Measurements from ENCODE around the gene DNAH7. TPM values are rescaled to one million over a fixed set of nuclear protein-coding genes. Genes with fewer than 3 reads are reported as not detected.

DNAH7 gene
- total and polyA plus RNA-seq, 2 donors from 2014 or later: 3.8 to 15.7 TPM

DNA sequence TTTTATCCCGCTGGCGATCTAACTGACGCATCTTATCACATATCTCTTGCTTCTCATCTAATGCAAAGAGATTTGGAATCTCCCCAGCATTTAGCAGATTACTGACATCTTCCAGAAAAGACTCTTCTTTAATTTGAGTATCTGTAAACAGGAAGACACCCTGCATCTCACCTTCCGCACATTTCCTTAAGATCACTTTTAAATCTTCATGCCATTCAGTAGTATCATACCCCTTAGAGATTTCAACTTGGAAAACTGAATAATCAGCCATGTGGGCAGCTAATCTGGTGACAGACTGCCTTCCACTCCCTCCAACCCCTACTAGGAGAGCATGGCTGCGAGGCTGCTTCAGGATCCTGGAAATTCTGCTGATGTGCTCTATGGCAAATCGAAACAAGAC lies 204.3 kb downstream of the DNAH7 start:
- no peak for FAIRE-seq
- intact Hi-C loops (cut with DNase I): no loop called here

DNA sequence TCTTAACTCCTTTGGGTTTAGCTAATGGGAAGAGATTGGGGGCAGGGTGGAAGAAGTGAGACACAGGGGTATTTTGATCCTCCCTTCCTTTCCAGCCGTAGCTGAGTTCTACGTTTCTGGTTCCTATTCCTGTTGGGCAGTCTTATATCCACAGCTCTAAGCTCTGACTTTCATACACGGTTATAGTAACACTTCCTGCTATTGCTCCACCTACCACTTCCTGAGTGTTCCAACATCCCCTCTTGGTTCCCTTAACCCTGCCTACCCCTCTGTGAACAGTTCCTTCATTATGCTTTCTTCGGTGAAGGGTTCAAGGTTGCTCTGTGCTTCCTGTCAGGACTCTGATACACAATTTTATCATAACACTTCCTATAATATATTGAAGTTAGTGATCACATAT lies 205.1 kb downstream of the DNAH7 start:
- intact Hi-C loops (cut with DNase I): no loop called here
- Histone ChIP-seq H3K4me1 (ENCODE audit: control insufficient read depth in 2 of 3, insufficient read depth in 2 of 3, low read depth in 1 of 3, low read length in 3 of 3) (no peaks in the 10 kb centered on the region), H3K9me3 (ENCODE audit: control insufficient read depth in 2 of 3, insufficient read depth in 1 of 3, low read length in 3 of 3) (no peaks in the 10 kb centered on the region), H3K27ac (ENCODE audit: low read depth in 2 of 2, low read length in 2 of 2) (no peak overlapping the region), H3K36me3 (ENCODE audit: control insufficient read depth in 2 of 3, insufficient read depth in 3 of 3, low read length in 3 of 3) (no peaks in the 10 kb centered on the region), H3K4me3 (ENCODE audit: low read length in 3 of 3) (no peak overlapping the region), H3K27me3 (ENCODE audit: control insufficient read depth, insufficient read depth, low read length) (no peaks in the 10 kb centered on the region), H3K9ac (ENCODE audit: low read length in 3 of 3) (no peak overlapping the region)
- TF ChIP-seq, protein P1, sequence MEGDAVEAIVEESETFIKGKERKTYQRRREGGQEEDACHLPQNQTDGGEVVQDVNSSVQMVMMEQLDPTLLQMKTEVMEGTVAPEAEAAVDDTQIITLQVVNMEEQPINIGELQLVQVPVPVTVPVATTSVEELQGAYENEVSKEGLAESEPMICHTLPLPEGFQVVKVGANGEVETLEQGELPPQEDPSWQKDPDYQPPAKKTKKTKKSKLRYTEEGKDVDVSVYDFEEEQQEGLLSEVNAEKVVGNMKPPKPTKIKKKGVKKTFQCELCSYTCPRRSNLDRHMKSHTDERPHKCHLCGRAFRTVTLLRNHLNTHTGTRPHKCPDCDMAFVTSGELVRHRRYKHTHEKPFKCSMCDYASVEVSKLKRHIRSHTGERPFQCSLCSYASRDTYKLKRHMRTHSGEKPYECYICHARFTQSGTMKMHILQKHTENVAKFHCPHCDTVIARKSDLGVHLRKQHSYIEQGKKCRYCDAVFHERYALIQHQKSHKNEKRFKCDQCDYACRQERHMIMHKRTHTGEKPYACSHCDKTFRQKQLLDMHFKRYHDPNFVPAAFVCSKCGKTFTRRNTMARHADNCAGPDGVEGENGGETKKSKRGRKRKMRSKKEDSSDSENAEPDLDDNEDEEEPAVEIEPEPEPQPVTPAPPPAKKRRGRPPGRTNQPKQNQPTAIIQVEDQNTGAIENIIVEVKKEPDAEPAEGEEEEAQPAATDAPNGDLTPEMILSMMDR (IDR thresholded peaks at IDR 0.05; ENCODE audit: borderline replicate concordance, extremely low read depth, insufficient read depth): no peak
- DNase-seq (no peak), FAIRE-seq (no peak)

More for the DNA sequence above, 204.3 kb downstream of the DNAH7 start:
- TF ChIP-seq, protein P1 (IDR thresholded peaks at IDR 0.05; ENCODE audit: borderline replicate concordance, extremely low read depth, insufficient read depth): no peak
- Histone ChIP-seq H3K9ac (ENCODE audit: low read length in 3 of 3) (no peak overlapping the region), H3K27me3 (ENCODE audit: control insufficient read depth, insufficient read depth, low read length) (no peaks in the 10 kb centered on the region), H3K9me3 (ENCODE audit: control insufficient read depth in 2 of 3, insufficient read depth in 1 of 3, low read length in 3 of 3) (no peaks in the 10 kb centered on the region), H3K4me1 (ENCODE audit: control insufficient read depth in 2 of 3, insufficient read depth in 2 of 3, low read depth in 1 of 3, low read length in 3 of 3) (no peaks in the 10 kb centered on the region), H3K36me3 (ENCODE audit: control insufficient read depth in 2 of 3, insufficient read depth in 3 of 3, low read length in 3 of 3) (no peaks in the 10 kb centered on the region), H3K27ac (ENCODE audit: low read depth in 2 of 2, low read length in 2 of 2) (no peak overlapping the region), H3K4me3 (ENCODE audit: low read length in 3 of 3) (no peak overlapping the region)
- DNase-seq: no peak

DNA sequence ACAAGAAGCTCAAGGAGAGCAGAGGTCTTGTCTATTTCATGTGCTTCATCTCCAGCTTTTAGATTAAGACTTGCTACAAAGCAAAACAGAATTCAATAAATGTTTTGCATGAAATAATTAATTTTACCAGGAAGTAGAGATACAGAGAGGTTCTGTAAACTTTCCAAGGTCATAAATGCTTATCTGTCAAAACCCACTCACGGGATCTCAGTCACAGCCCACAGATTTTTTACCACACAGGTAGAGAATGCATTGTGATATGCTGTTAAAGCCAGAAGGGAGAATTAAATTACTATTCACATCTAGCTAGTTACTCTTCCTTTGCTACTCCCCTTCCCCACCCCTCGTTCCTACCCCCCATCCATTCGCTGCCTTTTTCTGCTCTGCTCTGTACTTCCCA lies 205.5 kb downstream of the DNAH7 start:
- no peaks in the 10 kb centered on the region for H3K27me3 ChIP-seq (ENCODE audit: control insufficient read depth, insufficient read depth, low read length)
- TF ChIP-seq, protein P1 (IDR thresholded peaks at IDR 0.05; ENCODE audit: borderline replicate concordance, extremely low read depth, insufficient read depth): no peak
- H3K9me3 ChIP-seq (ENCODE audit: control insufficient read depth in 2 of 3, insufficient read depth in 1 of 3, low read length in 3 of 3): no peaks in the 10 kb centered on the region
- H3K4me1 ChIP-seq (ENCODE audit: control insufficient read depth in 2 of 3, insufficient read depth in 2 of 3, low read depth in 1 of 3, low read length in 3 of 3): no peaks in the 10 kb centered on the region
- H3K36me3 ChIP-seq (ENCODE audit: control insufficient read depth in 2 of 3, insufficient read depth in 3 of 3, low read length in 3 of 3): no peaks in the 10 kb centered on the region
- no peak overlapping the region for H3K9ac ChIP-seq (ENCODE audit: low read length in 3 of 3)
- no peak for DNase-seq
- FAIRE-seq: no peak
- H3K4me3 ChIP-seq (ENCODE audit: low read length in 3 of 3): no peak overlapping the region
- H3K27ac ChIP-seq (ENCODE audit: low read depth in 2 of 2, low read length in 2 of 2): no peak overlapping the region
- intact Hi-C loops (cut with DNase I): no loop called here

DNA sequence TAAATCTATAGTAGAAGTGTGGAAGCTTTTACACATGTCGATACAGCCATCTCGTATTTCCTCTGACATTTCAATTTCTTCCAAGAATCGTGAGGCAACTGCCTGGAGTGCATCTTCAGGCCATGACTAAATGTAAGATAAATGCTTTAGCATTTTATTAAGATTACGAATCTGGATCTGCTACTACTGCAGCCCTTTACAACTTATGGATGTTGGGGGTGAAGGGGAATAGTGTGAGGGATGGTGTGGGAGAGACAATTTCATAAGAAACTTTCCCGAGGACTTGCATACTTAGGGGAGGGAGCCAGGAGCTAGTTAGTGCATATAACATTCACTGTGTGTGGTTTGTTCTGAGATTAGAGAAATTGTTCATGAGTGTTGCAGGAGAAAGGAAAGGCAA lies 206.8 kb downstream of the DNAH7 start:
- no peaks in the 10 kb centered on the region for H3K4me1 ChIP-seq (ENCODE audit: control insufficient read depth in 2 of 3, insufficient read depth in 2 of 3, low read depth in 1 of 3, low read length in 3 of 3)
- no peak overlapping the region for H3K9ac ChIP-seq (ENCODE audit: low read length in 3 of 3)
- intact Hi-C loops (cut with DNase I): no loop called here
- H3K4me3 ChIP-seq (ENCODE audit: low read length in 3 of 3): no peak overlapping the region
- TF ChIP-seq, protein P1 (IDR thresholded peaks at IDR 0.05; ENCODE audit: borderline replicate concordance, extremely low read depth, insufficient read depth): no peak
- H3K36me3 ChIP-seq (ENCODE audit: control insufficient read depth in 2 of 3, insufficient read depth in 3 of 3, low read length in 3 of 3): no peaks in the 10 kb centered on the region
- no peaks in the 10 kb centered on the region for H3K27me3 ChIP-seq (ENCODE audit: control insufficient read depth, insufficient read depth, low read length)
- no peak overlapping the region for H3K27ac ChIP-seq (ENCODE audit: low read depth in 2 of 2, low read length in 2 of 2)
- DNase-seq: no peak
- H3K9me3 ChIP-seq (ENCODE audit: control insufficient read depth in 2 of 3, insufficient read depth in 1 of 3, low read length in 3 of 3): no peaks in the 10 kb centered on the region
- no peak for FAIRE-seq

Measured in kidney (tissue), 14 donors.